Measurements from ENCODE around the gene EEF1A1.
"Not testable (repeated sequence)": the region's sequence is repeated elsewhere in the genome, so short reads cannot be mapped to it uniquely, and the experiment has no call there.

The EEF1A1 gene

GRCh38 chr6:73520688-73521350, at the start of gene EEF1A1:
TSS of gene EEF1A1 (minus strand) at chr6:73521032. CDS start at chr6:73520026, 1,006 bp downstream.
- peak; percentile 99 for DNase-seq

- DNase-seq: no peak
These were observed 48.3 kb upstream of the EEF1A1 start for GRCh38 chr6:73569121-73569520.

- no peak for DNase-seq
These were observed 46.2 kb upstream of the EEF1A1 start for GRCh38 chr6:73566954-73567591.

DNA sequence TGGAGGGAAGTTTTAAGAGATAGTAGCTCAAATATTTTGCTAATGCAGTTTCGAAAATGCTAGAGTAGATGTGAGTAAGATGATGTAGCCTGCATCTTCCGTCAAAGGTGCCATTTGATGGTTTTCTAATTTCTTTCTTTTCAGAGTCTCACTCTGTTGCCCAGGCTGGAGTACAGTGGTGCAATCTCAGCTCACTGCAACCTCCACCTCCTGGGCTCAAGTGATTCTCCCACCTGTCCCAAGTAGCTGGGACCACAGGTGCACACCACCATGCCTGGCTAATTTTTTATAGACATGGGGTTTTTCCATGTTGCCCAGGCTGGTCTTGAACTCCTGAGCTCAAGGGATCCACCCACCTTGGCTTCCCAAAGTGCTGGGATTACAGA, 45.6 kb upstream of the EEF1A1 start:
- DNase-seq: not testable (repeated sequence)

- no peak for DNase-seq
These were observed 45.1 kb upstream of the EEF1A1 start for GRCh38 chr6:73565767-73566485.

DNA sequence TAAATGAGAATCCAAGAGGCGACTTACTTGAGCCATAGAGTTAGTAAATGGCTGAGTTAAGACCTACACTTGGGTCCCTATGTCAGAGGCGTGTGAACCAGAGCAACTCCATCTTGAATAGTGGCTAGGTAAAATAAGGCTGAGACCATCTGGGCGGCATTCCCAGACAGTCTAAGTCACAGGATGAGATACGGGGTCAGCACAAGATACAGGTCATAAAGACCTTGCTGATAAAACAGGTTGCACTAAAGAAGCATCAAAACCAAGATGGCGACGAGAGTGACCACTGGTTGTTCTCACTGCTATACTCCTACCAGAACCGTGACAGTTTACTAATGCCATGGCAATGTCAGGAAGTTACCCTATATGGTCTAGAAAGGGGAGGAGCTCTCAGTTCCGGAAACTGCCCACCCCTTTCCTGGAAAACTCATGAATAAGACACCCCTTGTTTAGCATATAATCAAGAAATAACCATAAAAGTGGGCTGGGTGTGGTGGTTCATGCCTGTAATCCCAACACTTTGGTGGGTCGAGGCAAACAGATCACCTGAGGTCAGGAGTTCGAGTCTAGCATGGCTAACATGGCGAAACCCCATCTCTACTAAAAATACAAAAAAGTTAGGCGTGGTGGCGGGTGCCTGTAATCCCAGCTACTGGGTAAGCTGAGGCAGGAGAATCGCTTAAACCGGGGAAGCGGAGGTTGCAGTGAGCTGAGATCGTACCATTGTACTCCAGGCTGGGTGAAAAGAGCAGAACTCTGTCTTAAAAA, 43.9 kb upstream of the EEF1A1 start:
- DNase-seq: no peak

DNA sequence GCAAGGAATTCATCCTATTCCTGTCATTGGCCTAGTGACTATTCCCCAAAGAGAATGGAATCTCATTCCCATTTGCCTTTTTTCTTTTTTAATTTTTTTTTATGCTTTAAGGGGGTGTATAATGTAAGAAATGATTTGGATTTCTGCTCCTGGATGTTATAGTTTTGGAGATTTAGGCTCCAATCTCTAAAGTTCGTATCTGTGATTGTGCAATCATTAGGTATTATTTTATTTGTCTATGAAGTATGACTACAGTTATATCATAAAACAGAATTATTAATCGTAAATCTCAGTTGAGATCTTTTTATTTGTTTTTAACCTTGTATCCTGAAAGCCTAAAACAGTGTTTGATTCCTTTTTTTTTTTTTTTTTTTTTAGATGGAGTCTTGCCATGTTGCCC, 41.7 kb upstream of the EEF1A1 start:
- DNase-seq: no peak

GRCh38 chr6:73560853-73561407, 40.1 kb upstream of the EEF1A1 start:
- DNase-seq: no peak

DNA sequence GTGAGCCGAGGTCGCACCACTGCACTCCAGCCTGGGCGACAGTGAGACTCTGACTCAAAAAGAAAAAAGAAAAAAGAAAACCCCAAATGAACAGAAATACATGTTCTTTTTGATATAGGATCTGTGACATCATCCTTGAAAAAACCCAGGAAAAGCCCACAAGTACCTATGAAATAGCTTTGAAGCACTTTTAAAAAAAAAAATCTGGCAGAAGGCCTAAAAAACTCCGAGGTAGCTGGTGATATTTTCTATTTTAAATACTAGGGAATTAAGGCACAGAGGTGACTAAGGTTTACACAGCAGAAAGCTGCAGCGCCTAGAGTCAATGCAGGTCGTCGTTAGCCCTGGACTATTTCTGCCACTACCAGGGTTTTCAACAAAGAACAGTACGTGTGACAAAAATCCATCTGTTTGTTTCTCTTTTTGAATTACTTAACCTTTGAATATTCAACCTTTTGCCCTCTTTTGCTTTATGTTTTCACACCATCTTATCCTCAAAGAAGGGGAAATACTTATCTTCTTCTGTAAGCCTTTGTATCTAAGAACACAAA, 39.4 kb upstream of the EEF1A1 start:
- no peak for DNase-seq

DNA sequence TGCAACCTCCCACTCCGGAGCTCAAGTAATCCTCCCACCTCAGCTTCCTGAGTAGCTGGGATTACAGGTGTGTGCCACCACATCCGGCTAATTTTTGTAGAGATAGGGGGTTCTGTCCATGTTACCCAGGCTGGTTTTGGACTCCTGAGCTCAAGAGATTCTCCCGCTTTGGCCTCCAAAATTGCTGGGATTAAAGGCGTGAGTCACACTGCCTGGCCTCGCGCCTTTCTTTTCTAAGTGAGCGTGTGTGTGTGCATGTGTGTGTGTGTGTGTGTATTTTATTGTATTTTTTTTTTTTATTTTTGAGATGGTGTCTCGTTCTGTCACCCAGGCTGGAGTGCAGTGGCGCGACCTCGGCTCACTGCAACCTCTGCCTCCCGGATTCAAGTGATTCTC, 38.6 kb upstream of the EEF1A1 start:
- DNase-seq: not testable (repeated sequence)

DNA sequence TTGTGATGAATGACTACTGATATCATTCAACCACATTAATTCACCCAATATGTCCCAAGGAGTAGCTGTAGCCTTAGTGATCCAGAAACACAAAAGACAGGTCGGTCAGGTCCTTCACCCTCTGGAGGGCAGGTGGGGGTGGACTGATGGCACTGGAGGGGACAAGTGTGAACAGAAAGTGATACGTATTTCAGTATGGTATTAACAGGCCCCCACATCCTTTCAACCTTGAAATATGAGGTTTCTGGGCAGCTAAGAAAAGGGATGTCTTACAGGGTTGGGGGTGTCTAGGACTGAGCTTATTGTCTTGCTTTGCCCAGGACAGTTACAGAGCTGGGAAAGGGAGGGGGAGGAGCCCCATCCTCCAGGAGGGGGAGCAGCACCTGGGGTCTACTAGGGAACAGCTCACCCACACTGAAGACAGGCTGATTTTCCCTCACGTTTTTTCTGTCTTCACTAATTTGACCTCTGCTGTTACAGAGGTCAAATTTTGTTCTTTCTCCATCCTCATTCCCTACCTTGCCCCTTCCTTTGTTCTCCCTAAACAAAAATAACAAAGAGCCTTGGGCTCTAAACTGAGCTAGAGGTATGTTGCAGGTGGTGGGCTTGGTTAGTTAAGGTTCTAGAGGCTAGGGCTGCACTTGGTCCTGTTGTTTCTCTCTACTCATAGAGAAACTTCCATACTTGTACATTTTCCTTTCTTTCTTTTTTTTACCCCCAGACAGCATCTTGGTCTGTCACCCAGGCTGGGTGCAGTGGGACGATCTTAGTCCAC, 38.0 kb upstream of the EEF1A1 start:
- DNase-seq: no peak

DNA sequence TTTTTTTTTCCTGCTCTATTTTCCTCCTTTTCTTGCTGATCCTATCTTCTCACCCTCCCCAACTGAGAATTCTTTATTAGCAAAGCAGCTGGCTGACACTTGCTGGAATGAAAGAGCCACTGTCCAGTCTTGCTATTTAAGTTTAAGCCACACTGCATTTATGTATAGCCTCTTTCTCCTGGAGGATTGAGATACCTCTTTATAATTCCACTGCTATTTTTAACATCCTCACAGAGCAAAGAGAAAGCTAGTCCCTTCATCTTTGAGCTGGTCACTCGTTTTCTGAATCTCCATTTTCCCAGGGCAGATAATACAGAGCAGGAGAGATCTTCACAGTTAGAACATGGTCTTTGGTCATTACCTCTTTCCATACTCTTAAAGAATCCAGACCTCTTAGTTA, 36.0 kb upstream of the EEF1A1 start:
- DNase-seq: no peak

DNA sequence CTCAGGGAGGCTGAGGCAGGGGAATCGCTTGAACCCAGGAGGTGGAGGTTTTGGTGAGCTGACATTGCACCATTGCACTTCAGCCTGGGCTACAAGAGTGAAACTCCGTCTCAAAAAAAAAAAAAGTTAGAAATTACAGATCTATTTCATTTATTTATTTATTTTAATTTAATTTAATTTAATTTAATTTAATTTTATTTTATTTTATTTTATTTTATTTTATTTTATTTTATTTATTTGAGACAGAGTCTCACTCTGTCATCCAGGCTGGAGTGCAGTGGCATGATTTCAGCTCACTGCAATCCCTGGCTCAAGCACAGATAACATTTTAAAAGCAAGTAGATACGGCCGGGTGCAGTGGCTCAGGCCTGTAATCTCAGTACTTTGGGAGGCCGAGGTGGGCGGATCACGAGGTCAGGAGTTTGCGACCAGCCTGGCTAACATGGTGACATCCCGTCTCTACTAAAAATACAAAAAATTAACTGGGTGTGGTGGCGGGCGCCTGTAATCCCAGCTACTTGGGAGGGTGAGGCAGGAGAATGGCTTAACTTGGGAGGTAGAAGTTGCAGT, 34.6 kb upstream of the EEF1A1 start:
- not testable (repeated sequence) for DNase-seq

DNA sequence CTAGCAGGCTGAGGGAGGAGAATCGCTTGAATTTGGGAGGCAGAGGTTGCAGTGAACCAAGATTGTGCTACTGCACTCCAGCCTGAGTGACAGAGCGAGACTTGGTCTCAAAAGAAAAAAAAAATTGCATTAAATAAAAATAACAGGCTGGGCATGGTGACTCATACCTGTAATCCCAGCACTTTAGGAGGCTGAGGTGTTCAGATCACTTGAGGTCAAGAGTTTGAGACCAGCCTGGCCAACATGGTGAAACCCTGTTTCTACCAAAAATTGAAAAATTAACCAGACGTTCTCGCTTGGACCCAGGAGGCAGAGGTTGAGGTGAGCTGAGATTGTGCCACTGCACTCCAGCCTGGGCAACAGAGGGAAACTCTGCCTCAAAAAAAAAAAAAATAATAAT, 30.3 kb upstream of the EEF1A1 start:
- DNase-seq: not testable (repeated sequence)

- DNase-seq: no peak
These were observed 27.9 kb upstream of the EEF1A1 start for GRCh38 chr6:73548458-73549446.

- no peak for DNase-seq
These were observed 26.2 kb upstream of the EEF1A1 start for GRCh38 chr6:73547036-73547435.

DNA sequence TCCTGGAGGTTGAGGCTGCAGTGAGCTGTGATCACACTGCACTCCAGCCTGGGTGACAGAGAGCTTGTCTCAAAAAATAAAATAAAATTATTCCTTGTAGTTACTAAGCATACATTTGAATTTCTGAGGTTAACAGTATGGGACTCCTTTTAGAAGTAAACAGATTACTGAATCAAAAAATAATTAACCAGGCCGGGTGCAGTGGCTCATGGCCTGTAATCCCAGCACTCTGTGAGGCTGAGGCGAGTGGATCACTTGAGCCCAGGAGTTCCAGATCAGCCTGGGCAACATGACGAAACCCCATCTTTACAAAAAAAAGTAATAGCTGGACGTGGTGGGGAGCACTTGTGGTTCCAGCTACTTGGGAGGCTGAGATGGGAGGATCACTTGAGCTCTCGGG, 22.1 kb upstream of the EEF1A1 start:
- no peak for DNase-seq

GRCh38 chr6:73542481-73542880, 21.6 kb upstream of the EEF1A1 start:
- not testable (repeated sequence) for DNase-seq

DNA sequence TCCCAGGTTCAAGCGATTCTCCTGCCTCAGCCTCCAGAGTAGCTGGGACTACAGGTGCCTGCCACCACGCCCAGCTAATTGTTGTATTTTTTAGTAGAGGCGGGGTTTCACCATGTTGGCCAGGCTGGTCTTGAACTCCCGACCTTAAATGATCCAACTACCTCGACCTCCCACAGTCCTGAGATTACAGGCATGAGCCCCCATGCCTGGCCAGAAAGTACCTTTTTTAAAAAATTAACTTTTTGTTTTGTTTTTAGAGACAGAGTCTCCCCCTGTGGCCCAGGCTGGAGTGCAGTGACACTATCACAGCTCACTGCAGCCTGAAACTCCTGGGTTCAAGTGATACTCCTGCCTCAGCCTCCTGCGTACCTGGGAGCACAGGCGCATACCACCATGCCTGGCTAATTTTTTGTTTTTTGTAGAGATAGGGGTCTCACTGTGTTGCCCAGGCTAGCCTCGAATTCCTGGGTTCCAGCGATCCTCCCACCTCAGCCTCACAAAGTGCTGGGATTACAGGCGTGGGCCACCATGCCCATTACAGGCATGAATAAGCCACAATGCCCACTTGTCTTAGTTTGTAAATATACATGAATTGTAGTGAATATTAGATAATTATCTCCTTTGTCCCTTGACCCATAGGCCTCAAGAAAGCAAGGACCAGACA, 17.4 kb upstream of the EEF1A1 start:
- DNase-seq: no peak

DNA sequence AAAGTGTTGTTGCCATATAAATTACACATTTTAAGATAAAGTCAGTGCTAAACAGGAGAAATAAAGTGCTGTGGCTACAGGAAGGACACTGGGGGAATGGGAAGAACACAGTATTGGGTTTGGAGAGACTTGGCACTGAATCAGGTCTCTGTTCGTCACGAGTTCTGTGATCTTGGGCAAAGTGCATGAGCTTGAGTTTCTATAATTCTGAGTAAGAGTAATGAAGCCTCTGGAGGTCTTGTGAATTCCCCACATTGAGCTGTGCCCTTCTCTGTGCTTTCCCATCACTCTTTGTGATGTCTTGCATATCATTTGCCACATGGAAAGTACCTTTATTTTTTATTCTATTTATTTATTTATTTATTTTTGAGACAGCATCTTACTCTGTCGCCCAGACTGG, 16.8 kb upstream of the EEF1A1 start:
- no peak for DNase-seq

Data from NCI-H146 (cell line).